ENCODE results near the gene CFAP91. TPM values are rescaled to one million over a fixed set of nuclear protein-coding genes. Genes with fewer than 3 reads are reported as not detected.

CFAP91 gene
- total and polyA plus RNA-seq, 2 donors (not counting 3 experiments of a cell fraction or from before 2014, with no cell fraction given), result 0.40 to 0.54 TPM

DNA sequence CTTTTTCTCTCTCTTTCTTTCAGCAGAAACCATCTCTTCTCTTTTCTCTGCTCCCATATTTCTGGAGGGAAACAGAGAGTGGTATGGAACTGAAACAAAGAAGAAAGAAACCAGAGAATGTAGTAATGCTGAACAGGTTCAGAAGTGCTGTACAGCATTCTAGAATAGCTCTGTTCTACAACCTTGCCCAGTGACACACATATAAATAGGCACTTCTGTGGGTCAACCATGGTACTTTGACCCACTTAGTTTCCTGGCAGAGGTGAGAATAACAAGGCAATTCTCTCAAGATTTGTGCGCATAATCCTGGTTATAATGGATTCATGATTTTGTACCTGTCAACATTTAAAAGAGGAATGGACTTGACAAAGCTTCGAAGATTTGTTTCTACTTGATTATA, 12.3 kb downstream of the CFAP91 start:
- Histone ChIP-seq H3K4me1 (ENCODE audit: control insufficient read depth, extremely low read depth, insufficient read depth, low read length) (no peaks in the 10 kb centered on the region), H4K20me1 (replicated peaks; ENCODE audit: control insufficient read depth, extremely low read depth, insufficient read depth, low read length) (no peaks in the 10 kb centered on the region), H2AFZ (ENCODE audit: low read depth, low read length) (no peak overlapping the region), H3K9ac (replicated peaks; ENCODE audit: extremely low read depth, insufficient read depth, low read length) (no peak overlapping the region), H3K4me2 (ENCODE audit: insufficient read depth, low read length) (no peak overlapping the region), H3K27ac (ENCODE audit: insufficient read depth, low read depth, low read length) (no peak overlapping the region), H3K36me3 (ENCODE audit: control insufficient read depth in 2 of 2, extremely low read depth in 1 of 2, insufficient read depth in 2 of 2, low read length in 2 of 2) (no peaks in the 10 kb centered on the region), H3K27me3 (ENCODE audit: control insufficient read depth in 2 of 2, insufficient read depth in 2 of 2, low read length in 2 of 2) (no peaks in the 10 kb centered on the region), H3K4me3 (replicated peaks in 1 of 3; ENCODE audit: insufficient read depth in 1 of 3, low read depth in 1 of 3, low read length in 3 of 3) (no peak overlapping the region), H3K9me3 (replicated peaks; ENCODE audit: control insufficient read depth, insufficient read depth, low read length) (no peaks in the 10 kb centered on the region), H3K79me2 (ENCODE audit: control insufficient read depth, insufficient read depth, low read length) (no peaks in the 10 kb centered on the region), H3K9me1 (replicated peaks; ENCODE audit: control insufficient read depth, extremely low read depth, insufficient read depth, low read length) (no peaks in the 10 kb centered on the region)
- intact Hi-C loops (cut with micrococcal nuclease) (no loop called here), dilution Hi-C loops (cut with MboI; ENCODE audit: extremely low pct_ligation_motif_present, low sequenced_read_pairs) (no loop called here)
- BruUV-seq (replicated peaks), result no TSS peak
- ChIA-PET CTCF (no interaction called here), POLR2A (no interaction called here)
- FAIRE-seq, result no peak
- DNase-seq (ENCODE audit: low read depth, low spot score), result no peak
- no peak for TF ChIP-seq EZH2 (IDR thresholded peaks at IDR 0.05; ENCODE audit: borderline replicate concordance, low read depth, low read length, severe bottlenecking)
- no peak for TF ChIP-seq POLR2A (IDR thresholded peaks at IDR 0.05; ENCODE audit: low read depth, low read length)
- no peak for TF ChIP-seq POLR2AphosphoS5 (IDR thresholded peaks at IDR 0.05; ENCODE audit: insufficient read depth, low read depth, low read length)
- TF ChIP-seq GATA2 (IDR thresholded peaks at IDR 0.05; ENCODE audit: insufficient read depth, insufficient read length, low read depth, low read length), result no peak
- TF ChIP-seq FOS (IDR thresholded peaks at IDR 0.05; ENCODE audit: borderline replicate concordance, insufficient read depth, low read length), result no peak
- TF ChIP-seq MAX (IDR thresholded peaks at IDR 0.05; ENCODE audit: insufficient read depth, insufficient read length), result no peak
- no peak for TF ChIP-seq MYC (IDR thresholded peaks at IDR 0.05; ENCODE audit: low read depth, low read length)
- TF ChIP-seq CTCF (IDR thresholded peaks at IDR 0.05; ENCODE audit: extremely low read depth in 1 of 2, insufficient read depth in 1 of 2, low read depth in 1 of 2, low read length in 2 of 2), result no peak
- TF ChIP-seq JUN (IDR thresholded peaks at IDR 0.05; ENCODE audit: borderline replicate concordance, insufficient read depth, insufficient read length, low read depth), result no peak

Data from endothelial cell of umbilical vein (primary cell).